HG03460 (cell line): ENCODE measurements around the gene LRRC47.
"Not testable (repeated sequence)": the region's sequence is repeated elsewhere in the genome, so short reads cannot be mapped to it uniquely, and the experiment has no call there.

ENCODE experiments used
- ATAC-seq: cut with Tn5 transposase; IDR thresholded peaks from one replicate; pipeline ENCODE4 v1.9.1; 2021; ENCODE audit not compliant: unreplicated experiment

The LRRC47 gene

DNA sequence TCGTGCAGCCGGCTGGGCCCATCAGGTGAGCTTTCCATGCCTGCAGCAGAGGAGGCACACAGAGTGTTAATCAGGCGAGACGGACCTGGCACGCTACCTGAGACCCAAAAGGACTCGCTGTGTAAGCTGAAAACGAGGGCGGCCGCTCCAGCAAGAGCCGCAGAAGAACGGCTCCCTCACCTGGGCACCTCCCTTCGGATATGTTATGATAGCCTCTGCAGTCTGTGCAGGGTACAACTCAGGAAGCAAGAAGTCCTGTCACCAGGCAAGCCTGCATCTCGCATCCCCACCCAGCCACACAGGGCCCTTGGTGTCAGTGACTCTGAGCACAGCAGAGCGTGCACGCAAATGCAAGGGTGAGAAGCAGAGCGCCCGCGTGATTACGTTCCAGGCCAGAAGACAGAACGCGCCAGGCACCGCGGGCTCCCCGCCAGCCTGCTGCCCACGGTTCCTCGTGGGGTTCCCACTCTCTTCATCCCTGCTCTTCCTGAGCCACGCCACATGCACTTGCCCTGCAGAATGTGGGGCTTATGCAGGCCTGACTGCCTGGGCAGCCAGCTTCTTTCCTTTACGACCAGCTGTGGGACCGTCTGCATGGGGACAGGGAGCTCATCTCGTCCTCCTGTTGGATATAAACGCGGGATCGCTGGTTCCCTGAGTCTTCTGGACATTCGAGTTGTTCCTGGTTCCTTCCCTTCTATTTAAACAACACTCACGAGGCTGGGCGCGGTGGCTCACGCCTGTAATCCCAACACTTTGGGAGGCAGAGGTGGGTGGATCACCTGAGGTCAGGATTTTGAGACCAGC is 20.2 kb upstream of the LRRC47 start:
- ATAC-seq: no peak

DNA sequence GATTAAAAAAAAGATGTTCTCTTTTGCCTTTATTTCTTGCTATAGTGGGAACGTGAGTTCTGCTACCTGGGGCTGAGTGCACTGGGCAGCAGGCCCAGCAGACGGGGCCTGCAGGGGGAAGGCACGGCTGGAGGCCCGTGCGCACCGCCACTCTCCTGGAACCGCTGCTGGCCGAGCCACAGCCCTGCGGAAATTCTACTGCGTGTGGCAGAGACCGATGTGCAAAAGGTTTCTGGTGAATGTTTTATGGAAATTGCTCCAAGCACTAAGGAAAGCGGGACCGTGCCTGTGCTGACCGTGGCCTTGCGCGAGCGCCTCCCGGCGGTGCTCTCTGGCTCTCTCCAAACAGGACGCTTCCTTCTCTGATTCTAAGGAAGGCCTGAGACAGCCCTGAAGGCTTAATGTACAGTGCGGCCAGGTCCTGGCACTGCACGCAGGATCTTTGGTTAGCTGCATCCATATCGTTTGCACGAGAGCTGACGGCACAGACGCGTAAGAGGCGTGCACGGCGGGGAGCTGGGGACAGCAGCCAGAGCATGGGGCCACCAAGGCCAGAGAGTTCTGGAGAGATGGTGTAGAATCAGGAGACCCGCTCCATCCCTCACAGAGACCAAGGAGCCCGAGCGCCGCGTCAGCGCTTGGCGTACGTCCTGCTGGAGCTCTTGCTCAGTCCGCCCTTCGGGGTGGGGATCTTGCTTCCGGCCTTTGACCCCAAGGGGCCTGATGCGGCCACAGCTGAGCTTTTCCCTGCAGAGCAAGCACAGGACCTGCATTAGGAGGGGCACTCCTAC is 18.7 kb upstream of the LRRC47 start:
- ATAC-seq: no peak

DNA sequence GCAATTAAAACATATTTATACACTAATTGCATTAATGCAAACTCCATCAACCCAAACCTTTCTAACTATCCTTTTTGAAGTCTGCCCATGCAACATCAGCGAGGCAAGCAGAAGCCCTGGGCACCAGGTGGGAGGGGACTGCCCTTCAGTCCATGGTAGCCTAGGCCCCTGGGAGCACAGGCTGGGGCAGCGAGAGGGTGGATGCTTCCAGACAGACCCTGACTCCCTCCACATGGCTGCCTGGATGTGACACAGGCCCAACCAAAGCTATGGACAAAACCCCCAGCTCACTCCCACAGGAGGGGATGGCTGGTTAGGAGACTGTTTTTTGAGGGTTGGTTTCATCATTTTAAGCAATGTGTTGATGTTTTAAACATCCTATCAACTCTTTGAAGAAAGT is 17.8 kb upstream of the LRRC47 start:
- ATAC-seq: no peak

DNA sequence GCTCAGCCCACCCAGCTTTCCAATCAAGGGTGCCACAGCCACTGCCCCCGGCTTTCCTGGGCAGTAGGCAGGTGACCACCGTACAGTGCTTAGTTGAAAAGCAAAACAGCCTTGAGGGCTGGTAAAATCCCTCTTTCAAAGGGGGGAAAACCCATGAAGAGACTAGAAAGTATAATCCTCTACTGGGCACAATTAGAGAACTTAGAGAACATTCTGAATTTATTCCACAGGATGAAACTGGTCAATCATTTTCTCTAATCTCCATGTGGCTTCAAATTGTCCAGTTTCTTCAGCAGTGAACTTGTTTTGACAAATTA is 15.3 kb upstream of the LRRC47 start:
- ATAC-seq: no peak

DNA sequence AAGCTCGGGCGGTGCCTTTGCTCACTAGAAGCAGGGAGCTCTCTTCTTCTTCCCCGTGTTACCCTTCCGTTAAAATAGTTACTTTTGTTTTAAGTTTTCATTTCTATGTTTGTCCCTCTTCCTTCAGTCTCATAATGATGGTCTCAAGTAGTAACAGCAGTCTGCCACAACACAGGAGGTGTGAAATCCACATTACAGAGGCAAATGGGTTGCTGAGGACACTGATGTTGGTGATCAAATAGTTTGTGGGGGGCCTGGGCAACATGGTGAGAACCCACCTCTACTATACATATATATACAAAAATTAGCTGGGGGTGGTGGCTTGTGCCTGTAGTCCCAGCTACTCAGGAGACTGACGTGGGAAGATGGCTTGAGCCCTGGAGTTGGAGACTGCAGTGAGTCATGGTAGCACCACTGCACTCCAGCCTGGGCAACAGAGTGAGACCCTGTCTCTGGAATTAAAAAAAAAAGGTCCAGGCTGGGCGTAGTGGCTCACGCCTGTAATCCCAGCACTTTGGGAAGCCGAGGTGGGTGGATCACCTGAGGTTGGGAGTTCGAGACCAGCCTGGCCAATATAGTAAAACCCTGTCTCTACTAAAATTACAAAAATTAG is 14.0 kb upstream of the LRRC47 start:
- ATAC-seq: not testable (repeated sequence)

DNA sequence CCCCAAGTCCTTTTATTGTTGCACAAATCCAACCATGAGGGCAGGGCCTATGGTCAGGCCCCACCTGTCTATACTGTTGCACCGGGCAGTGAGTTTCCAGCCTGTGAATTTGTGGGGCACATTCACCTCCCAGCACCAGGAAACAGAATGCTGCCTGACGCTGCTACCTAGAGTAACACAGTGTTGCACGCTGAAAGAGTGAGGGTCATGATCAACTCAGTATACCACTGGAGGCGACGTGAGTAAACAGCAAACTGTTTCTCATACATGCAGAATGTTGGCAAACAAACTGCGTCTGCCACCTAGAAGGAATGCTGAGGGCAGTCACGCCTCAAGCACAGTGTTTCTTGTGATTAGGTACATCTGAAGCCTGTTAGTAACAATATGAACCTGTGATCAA is 13.4 kb upstream of the LRRC47 start:
- ATAC-seq: no peak

DNA sequence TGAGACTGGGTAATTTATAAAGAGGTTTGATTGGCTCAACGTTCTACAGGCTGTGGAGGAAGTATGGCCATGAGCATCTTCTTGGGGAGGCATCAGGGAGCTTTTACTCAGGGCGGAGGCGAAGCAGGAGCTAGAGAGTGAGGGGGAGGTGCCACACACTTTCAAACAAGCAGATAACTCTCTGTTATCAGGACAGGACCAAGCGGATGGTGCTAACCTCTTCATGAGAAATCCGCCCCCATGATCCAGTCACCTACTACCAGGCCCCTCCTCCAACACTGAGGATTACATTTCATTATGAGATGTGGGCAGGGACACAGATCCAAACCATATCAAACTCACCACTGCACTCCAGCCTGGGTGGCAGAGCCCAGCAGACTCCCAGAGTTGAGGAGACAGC is 11.5 kb upstream of the LRRC47 start:
- no peak for ATAC-seq

DNA sequence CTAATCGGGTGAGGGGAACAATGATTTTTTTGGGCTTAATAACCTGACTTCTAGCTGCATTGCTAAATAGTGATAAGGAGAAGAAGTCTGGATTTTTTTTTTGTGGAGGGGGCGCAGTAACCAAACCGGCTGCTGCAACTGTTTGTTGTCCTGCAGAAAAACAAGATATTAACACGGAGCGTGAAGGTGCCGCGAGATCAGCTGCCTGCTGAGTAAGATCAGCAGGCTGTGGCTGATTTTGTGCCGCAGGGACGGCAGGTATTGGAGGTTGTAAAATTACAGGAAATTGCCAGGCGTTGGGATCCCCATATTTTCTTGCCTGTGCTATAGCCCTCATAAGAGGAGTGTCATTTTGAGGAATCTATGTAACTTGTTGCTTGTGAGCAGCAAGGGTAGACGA is 8.7 kb upstream of the LRRC47 start:
- no peak for ATAC-seq

DNA sequence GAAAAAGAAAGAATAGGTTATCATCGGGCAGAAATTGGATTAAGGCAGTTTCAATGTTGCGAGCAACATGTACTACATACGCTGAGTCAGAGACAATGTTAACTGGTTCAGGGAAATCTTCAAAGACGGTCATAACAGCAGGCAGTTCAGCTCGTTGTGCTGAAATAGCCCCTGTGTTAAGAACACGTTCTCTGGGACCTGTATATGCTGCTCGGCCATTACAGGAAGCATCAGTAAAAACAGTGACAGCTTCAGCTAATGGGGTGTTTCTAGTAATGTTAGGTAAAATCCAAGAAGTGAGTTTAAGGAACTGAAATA is 8.3 kb upstream of the LRRC47 start:
- not testable (repeated sequence) for ATAC-seq

DNA sequence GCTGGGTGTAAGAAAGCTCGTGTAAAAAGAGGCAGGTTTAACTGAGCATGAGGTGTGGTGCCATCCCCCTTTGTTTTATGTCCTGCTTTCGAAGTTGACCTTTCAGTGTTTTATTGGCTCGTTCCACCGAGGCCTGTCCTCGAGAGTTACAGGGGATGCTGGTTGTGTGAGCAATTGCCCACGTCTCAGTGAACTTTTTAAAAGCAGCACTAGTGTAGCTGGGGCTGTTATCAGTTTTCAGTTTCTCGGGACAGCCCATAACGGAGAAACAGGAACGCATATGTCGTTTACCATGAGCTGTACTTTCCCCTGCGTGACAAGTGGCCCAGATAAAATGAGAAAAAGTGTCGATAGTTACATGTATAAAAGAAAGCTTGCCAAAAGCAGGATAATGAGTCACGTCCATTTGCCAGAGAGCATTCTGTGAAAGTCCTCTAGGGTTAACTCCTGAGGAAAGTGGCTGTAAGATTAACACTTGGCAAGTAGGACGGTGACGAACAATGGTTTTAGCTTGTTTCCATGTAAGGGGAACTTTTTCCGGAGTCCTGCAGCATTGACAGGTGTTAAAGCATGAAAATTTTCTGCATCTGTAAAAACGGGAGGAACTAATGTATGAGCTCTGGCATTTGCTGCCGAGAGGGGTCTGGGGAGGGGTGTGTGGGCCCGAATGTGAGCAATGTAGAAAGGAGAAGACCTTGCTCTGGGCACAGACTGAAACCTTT is 7.8 kb upstream of the LRRC47 start:
- ATAC-seq: no peak

DNA sequence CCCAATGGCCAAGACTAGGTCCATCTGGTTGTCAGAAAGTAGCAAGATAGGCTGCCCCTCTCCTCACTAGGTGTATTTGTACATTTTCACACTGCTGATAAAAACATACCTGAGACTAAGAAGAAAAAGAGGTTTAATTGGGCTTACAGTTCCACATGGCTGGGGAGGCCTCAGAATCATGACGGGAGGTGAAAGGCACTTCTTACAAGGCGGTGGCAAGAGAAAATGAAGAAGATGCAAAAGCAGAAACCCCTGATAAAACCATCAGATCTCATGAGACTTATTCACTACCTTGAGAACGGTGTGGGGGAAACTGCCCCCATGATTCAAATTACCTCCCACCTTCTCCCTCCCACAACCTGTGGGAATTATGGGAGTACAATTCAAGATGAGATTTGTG is 4.5 kb upstream of the LRRC47 start:
- not testable (repeated sequence) for ATAC-seq

DNA sequence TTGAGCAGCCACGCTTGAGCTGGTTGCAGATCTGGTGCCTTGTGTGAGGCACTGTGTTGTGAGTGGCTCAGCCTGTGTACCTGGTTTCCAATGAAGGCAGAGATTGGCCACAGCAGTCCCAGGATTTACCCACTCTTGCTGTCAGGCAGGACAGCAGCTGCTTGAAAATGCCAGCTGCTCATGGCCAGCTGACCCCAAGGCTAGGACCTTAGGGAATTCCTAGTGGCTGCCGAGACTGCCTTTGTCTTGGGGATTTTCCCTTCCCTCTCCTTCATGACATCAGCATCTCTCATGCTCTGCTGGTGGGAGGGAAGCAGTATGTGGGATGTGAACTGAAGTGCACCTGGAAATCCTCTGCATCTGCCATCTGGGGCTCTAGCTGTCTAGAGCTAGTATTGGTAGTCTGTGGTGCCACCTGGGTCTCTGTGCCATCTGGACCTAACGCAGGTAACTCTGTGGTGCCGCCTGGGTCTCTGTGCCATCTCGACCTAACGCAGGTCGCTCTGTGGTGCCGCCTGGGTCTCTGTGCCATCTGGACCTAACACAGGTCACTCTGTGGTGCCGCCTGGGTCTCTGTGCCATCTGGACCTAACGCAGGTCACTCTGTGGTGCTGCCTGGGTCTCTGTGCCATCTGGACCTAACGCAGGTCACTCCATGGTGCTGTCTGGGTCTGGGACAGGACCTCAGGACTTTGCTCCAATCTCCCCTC is 3.8 kb upstream of the LRRC47 start:
- ATAC-seq: no peak

DNA sequence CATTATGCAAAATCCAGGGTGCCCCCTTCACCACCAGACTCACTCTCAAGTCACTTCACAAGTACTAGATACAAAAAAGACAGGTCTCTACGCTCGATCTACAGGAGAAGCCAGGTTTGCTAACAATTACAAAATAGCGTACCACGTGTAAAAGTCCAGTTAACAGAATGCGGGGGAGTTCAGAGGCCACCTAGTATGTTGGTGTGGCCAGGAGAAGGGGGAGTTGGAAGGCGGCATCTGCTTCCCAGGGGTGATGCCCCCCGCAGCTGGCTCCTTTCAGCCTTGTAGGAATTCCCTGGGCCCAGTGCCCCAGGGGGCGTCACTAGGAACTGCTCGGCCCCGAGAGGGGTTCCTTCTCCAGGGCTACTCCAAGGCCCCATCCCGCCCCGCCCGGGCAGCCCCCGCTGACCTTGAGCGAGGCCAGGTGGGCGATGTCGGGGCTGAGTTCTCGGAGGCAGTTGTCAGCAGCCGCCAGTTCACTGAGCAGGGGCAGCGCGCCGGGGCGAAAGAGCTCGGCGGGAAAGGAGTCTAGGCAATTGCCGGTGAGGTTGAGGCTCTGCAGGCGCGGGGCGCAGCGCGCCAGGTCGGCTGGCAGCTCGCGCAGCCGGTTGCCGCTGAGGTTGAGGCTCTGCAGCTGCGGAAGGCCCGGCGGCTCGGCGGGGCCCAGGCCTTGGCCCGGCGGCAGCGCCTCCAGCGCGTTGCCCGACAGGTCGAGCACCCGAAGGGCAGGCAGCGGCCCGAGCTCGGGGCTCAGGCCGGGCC is 664 bp downstream of the LRRC47 start:
- ATAC-seq: peak; percentile 12

DNA sequence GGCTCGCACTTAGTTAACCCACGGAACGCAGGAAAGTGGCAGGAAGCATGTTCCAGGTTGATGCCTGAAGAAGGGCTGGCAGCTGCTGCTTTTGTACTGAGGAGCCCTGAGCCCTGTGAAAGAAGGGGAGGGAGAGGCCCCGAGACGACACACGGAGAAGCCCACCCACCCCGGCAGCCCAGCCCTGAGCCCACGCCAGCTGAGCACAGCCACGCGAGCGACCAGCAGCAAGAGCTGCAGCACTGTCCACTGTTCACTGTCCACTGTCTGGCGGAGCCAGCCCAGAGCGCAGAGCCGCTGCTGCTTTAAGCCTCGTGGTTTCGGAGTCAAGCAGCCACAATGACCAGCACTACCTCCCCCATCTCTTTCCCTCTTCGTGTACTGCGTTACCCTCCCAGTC is 5.3 kb downstream of the LRRC47 start:
- ATAC-seq: no peak

DNA sequence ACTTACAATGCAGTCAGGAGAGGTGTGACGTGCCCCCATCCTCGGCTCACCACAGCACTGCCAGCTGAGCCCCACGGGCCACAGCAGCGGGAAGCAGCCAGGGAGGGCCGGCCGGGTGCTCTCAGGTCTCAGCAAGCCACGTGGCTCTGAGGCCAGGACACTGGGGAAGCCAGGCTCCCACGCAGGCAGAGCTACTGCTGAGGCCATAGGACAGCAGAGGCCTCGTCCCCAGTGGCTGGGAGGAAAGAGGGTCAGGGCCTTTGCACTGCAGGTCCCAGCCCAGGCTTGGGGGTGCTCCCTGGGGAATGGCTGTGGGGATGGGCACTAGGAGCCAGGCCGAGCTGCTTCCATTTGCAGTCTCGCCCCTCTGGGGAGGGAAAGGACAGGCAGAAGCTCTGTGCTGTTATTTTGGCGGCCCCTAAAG is 5.8 kb downstream of the LRRC47 start:
- ATAC-seq: no peak

DNA sequence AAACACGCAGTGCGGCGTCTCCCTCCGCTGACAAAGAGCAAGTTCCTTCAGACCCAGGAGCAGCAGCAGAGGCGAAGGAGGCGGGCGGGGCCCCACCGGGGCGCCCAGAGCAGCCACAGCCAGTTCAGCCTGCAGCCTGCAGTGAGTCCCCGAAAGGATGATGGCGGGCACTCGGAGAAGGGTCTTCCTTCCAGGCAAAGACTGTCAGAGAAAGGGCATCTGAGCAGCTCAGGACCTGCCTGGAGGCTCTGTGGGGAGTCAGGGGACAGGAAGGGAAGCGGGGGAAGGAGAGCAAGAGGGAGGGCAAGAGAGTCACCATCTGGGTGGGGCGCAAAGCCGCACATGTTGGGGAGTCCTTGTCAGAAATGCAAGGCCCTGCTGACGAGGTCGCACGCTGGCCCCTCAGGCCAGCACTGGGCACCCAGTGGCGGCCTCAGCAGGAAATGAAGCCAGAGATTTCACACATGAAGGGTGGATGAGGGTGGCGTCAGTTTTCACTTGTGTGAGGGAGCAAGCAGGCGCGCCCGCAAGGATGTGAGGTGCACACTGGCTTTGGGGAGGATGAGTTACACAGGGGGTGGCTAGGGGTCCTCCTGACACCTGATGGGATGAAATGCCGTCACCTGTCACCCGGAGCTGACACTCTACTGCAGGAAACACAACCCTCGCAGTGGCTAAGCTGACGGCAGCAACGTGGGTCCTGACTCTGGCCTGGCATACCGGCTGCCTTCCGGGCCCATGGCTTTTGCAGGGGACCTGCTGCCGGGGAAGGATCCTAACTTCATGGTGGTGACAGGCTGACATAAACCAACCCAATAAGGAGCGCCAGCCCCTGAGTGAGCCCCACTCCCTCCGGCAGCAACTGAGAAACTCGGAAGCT is 6.6 kb downstream of the LRRC47 start:
- ATAC-seq: no peak

DNA sequence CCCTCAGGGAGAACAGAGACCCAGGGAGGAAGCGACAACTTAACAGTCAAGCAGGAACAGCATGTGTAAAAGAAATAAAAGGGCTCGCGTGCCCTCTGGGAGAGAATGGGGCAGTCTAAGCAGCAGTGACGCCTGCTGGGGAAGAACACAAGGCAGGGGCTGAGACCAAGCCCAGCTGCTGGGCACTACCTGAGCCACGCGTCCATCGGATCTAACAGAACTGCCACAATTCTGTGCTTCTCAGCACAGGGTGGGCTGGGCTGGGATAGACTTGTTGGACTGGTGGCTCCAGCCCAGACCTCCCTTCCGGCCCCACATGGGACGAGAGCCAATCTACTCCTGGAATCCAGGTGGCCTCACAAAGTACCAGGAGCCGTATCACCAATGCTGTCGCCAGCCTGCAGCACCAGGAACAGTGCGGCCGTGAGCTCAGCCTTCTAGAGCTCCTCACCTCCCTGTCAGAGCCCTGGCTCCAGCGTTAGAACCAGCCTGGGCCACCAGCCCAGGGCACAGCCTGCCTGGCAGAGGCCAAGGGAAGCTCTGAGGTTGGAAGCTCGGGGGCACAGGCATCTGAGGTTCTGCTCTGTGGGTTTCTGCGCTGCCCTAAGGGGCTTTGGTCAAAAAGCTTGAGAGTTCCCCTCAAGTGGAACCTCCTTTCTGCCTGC is 7.4 kb downstream of the LRRC47 start:
- no peak for ATAC-seq

DNA sequence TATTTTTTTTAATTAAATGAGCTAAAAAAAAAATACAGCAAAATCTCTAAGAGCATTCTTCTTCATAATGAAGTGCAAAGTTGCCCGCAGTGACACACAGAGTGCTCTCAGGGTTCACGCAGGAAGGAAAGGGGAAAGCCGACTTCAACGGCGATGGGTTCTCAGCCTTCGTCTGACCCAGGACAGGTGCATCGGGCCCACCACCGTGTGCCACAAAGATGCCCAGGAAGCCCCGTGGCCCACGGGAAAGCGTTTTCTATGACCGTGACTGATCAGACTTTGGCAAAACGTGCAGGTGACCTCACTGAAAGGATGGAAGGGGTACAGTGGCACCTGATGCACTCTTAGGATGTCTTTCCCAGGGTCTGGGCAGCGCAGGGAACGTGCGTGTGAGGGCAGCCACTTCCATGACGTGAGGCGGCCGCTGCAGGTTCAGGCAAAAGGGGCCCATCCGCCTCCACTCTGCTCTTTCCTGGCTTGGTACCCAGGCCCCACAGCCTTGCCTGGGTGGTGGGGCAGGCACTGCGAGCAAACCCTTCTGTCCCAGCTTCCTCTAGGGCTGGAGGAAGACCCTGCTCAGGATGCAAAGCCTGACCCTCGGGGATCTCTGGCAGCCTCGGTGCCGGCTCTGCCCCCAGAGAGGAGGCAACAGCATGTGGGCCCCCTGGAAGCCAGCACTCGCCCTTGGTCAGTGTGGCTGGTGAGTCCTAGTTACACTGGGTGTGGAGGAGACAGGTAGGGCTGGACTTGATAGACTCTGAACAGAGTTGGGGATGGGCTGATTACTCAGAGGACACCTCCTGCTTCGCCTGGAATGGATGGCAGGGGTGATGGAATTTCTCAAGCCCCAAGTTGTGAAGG is 8.3 kb downstream of the LRRC47 start:
- ATAC-seq: no peak
